ENCODE results near the gene FYN. TPM values are rescaled to one million over a fixed set of nuclear protein-coding genes. Genes with fewer than 3 reads are reported as not detected.

Gene FYN
- total RNA-seq, 2 donors from 2014 or later: 11.3 to 21.5 TPM

DNA sequence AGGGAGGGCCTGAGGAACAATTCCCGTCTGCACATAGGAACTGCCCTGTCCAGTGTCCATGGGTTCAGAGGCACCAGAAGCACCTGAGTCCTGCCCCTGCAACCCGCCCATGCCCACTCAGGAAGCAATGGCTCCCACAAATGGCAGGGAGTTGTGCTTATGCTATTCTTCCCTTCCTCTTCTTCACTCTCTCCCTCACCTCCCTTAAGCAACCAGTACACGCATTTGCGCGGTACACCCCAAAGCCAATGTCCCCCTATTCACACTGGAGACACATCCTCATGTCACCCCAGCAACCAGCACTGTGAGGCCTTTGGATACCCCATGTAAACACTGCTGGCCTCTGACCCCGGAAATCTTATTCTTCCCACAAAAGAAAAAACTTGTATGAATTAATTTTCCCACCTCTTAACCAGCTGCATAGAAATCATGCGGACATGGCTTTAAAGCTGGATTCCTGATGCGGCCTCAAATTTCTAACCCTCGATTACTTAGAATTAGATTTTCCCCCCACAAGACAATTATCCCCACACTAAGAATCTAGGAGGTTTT, 30.9 kb downstream of the FYN start:
- H3K4me1 ChIP-seq: no peaks in the 10 kb centered on the region
- H3K27ac ChIP-seq: no peak overlapping the region
- H3K4me3 ChIP-seq: no peak overlapping the region
- no peak for DNase-seq
- no peak overlapping the region for H3K9ac ChIP-seq (ENCODE audit: low read depth in 2 of 2, low read length in 2 of 2)
- H3K27me3 ChIP-seq: no peaks in the 10 kb centered on the region
- TF ChIP-seq, protein P1, sequence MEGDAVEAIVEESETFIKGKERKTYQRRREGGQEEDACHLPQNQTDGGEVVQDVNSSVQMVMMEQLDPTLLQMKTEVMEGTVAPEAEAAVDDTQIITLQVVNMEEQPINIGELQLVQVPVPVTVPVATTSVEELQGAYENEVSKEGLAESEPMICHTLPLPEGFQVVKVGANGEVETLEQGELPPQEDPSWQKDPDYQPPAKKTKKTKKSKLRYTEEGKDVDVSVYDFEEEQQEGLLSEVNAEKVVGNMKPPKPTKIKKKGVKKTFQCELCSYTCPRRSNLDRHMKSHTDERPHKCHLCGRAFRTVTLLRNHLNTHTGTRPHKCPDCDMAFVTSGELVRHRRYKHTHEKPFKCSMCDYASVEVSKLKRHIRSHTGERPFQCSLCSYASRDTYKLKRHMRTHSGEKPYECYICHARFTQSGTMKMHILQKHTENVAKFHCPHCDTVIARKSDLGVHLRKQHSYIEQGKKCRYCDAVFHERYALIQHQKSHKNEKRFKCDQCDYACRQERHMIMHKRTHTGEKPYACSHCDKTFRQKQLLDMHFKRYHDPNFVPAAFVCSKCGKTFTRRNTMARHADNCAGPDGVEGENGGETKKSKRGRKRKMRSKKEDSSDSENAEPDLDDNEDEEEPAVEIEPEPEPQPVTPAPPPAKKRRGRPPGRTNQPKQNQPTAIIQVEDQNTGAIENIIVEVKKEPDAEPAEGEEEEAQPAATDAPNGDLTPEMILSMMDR (IDR thresholded peaks at IDR 0.05): no peak
- H3K36me3 ChIP-seq: no peaks in the 10 kb centered on the region
- no peaks in the 10 kb centered on the region for H3K9me3 ChIP-seq
- intact Hi-C loops (cut with DNase I): no loop called here

DNA sequence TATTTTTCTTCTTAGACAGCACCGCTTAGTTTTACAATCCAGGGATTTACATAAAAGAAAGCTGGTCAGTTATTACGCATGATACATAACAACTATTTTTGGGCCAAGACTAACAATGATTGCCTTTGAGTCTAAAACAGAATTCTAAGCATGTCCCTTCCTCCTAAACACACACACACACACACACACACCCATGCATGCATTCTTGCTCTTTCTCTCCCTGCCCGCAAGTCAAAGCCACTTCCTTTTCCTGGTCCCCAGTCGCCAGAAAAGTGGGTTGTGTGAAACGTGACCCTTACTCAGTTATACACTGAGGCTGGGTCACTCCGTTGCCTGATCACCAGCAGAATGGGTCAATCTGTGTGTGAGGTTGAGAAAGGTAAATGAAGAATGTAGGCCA, 31.4 kb downstream of the FYN start:
- TF ChIP-seq, protein P1 (IDR thresholded peaks at IDR 0.05): no peak
- DNase-seq: peak; percentile 44
- no peak overlapping the region for H3K27ac ChIP-seq
- H3K9me3 ChIP-seq: no peaks in the 10 kb centered on the region
- no peak overlapping the region for H3K4me3 ChIP-seq
- H3K9ac ChIP-seq (ENCODE audit: low read depth in 2 of 2, low read length in 2 of 2): no peak overlapping the region
- intact Hi-C loops (cut with DNase I): no loop called here
- no peaks in the 10 kb centered on the region for H3K36me3 ChIP-seq
- no peaks in the 10 kb centered on the region for H3K27me3 ChIP-seq
- H3K4me1 ChIP-seq: no peaks in the 10 kb centered on the region

DNA sequence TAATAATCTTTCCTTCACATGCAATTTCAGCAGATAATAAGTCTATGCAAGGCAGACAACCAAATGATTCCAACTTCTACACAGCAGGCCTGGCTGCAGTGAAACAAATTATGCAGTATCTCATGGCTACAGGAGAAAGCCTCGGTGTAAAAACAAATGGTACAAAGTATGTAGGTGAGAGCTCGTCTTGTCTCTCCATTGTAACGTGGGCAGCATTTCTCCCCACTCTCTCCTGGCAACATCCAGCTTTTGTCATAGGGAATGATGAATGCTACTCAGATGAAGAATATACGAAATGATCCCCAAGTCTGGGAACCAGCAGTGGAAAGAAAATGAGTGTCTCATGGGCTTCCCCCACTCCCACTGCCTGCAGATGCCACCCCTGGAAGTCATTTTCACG, 32.4 kb downstream of the FYN start:
- H3K9me3 ChIP-seq: no peaks in the 10 kb centered on the region
- DNase-seq: no peak
- H3K27ac ChIP-seq: no peak overlapping the region
- H3K4me1 ChIP-seq: no peaks in the 10 kb centered on the region
- no peaks in the 10 kb centered on the region for H3K36me3 ChIP-seq
- TF ChIP-seq, protein P1 (IDR thresholded peaks at IDR 0.05): no peak
- H3K9ac ChIP-seq (ENCODE audit: low read depth in 2 of 2, low read length in 2 of 2): no peak overlapping the region
- H3K27me3 ChIP-seq: no peaks in the 10 kb centered on the region
- intact Hi-C loops (cut with DNase I): no loop called here
- H3K4me3 ChIP-seq: no peak overlapping the region

DNA sequence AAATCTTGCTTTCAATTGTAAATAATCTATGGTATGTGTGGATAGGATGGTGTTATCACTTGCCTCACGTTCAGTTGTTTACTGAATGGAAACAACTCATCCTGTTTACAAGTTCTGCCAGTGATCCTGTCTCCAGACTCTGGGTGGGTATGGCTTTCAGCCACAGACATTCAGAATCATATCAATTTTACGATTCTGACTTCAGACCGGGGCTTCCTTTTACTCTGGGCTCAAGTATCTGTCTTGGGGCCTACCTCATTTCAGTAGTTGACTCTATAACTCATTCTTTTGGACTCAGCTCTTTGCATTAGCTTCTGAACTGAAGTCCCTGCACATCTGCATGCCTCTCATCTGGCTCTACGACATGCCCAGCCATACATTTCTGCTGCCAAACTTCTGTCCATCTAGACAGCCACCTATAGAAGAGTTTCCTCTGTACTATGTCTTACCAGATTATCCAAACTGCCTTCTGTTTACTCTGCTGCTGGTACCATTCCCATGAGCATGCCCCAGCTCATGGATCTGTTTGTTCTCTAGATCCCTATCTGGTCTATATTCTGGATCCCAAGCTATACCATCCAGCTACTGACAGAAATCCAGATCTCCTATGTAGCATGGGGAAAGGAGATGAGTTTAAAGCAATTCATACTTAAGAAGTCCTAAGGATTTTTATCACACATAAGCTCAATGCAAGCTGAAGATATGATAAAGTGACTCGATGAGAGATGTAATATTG, 34.3 kb downstream of the FYN start:
- DNase-seq: no peak
- Histone ChIP-seq H3K36me3 (no peaks in the 10 kb centered on the region), H3K27ac (no peak overlapping the region), H3K4me1 (no peaks in the 10 kb centered on the region), H3K27me3 (no peaks in the 10 kb centered on the region), H3K4me3 (no peak overlapping the region), H3K9ac (ENCODE audit: low read depth in 2 of 2, low read length in 2 of 2) (no peak overlapping the region), H3K9me3 (no peaks in the 10 kb centered on the region)
- TF ChIP-seq, protein P1 (IDR thresholded peaks at IDR 0.05): no peak
- intact Hi-C loops (cut with DNase I): no loop called here

DNA sequence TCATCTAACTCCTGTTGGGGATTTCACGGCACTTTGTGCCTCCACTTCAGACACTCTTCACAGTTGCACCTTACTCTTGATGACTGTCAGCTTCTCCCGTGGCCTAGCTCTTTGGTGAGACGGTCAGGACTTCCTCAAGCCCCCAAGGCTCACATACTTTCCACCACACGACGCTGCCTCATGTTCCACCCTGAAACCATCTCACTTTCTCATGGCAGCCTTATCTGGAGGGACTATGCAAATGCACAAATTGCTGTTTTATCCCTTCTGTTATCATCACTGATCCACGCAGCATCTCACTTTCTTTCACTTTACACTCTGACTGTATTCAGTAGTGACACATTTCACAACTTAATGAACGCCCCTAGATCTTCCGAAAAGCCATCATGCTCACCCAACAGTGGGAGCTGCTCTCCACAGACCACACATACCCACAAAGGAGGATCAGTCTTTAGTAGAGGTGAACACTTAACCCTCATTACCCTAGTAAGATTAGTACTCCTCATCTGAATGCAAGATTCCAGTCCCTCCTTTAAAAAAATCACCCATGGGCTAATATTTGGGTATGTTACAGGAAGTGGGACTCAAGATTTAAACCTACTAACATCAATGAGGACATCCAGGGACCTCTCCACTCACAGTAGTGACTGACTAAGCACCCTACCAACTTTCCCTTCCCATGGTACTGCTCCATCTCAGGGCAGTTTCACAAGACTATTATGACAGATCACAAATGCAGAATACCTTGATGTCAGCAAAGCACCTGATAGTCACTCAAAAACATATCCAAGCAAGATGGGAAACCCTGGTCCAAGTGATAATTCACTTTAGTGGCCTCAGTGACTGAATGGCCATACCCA, 35.4 kb downstream of the FYN start:
- DNase-seq: no peak
- Histone ChIP-seq H3K4me1 (no peaks in the 10 kb centered on the region), H3K27me3 (no peaks in the 10 kb centered on the region), H3K27ac (no peak overlapping the region), H3K9me3 (no peaks in the 10 kb centered on the region), H3K36me3 (no peaks in the 10 kb centered on the region), H3K4me3 (no peak overlapping the region), H3K9ac (ENCODE audit: low read depth in 2 of 2, low read length in 2 of 2) (no peak overlapping the region)
- intact Hi-C loops (cut with DNase I): no loop called here
- TF ChIP-seq, protein P1 (IDR thresholded peaks at IDR 0.05): no peak
